IMR-90 (cell line): ENCODE measurements around the gene GSE1. TPM values are rescaled to one million over a fixed set of nuclear protein-coding genes. Genes with fewer than 3 reads are reported as not detected.
A peak's percentile ranks its signal among the peaks of the same experiment; 100 is the strongest.

Source experiments
- ATAC-seq: fragments of 200-7000 bp; cut with Tn5 transposase; 2 replicates; pipeline ENCODE4 v1.9.1; 2020; ENCODE audit warnings: low read depth, mild to moderate bottlenecking, moderate library complexity
- BruUV-seq: library from RNA; stranded (reverse); fragments of 400-500 nt; replicated peaks from 2 replicates; lab custom pipeline; 2021; lab: Mats Ljungman, UMichigan
- CTCF ChIA-PET: fragments of 300-600 bp; formaldehyde crosslinking; extraction: SDS; loops from one replicate; lab custom pipeline; 2021; ENCODE audit warnings: antibody characterized with exemption; lab: Yijun Ruan, JAX
- POLR2A ChIA-PET: fragments of 300-600 bp; sonication (Branson Sonifier 250); formaldehyde crosslinking; loops from one replicate; lab custom pipeline; 2022; ENCODE audit warnings: antibody characterized with exemption; ENCODE audit not compliant: unreplicated experiment; lab: Charles Lee
- DNase-seq: peaks from one replicate; pipeline ENCODE4 v3.0.0; 2013
- H2AFZ ChIP-seq: replicated peaks from 2 replicates; pipeline ENCODE3; 2013; ENCODE audit warnings: low read length, mild to moderate bottlenecking; ENCODE audit not compliant: poor library complexity
- H2AK5ac ChIP-seq: 2 replicates; pipeline ENCODE4 v1.6.1; 2013; ENCODE audit warnings: low read depth, low read length, inconsistent platforms
- H2AK9ac ChIP-seq: replicated peaks from 2 replicates; pipeline ENCODE3; 2013; ENCODE audit warnings: mild to moderate bottlenecking, low read depth, low read length, moderate library complexity; ENCODE audit not compliant: poor library complexity
- H2BK120ac ChIP-seq: 2 replicates; pipeline ENCODE4 v1.6.1; 2013; ENCODE audit warnings: low read depth, low read length, inconsistent platforms
- H2BK15ac ChIP-seq: 3 replicates; pipeline ENCODE4 v1.6.1; 2013; ENCODE audit warnings: low read depth, low read length, inconsistent platforms
- H2BK20ac ChIP-seq: 2 replicates; pipeline ENCODE4 v1.6.1; 2013; ENCODE audit warnings: low read depth, mild to moderate bottlenecking, inconsistent platforms, low read length, moderate library complexity
- H2BK5ac ChIP-seq: 2 replicates; pipeline ENCODE4 v1.6.1; 2013; ENCODE audit warnings: mild to moderate bottlenecking, low read depth, low read length, inconsistent platforms; ENCODE audit not compliant: poor library complexity, severe bottlenecking
- H3K14ac ChIP-seq: replicated peaks from 2 replicates; pipeline ENCODE4 v1.6.1; 2013; ENCODE audit warnings: low read depth, low read length, inconsistent platforms
- H3K18ac ChIP-seq: 2 replicates; pipeline ENCODE4 v1.6.1; 2013; ENCODE audit warnings: low read depth, low read length, control low read depth
- H3K23ac ChIP-seq: 2 replicates; pipeline ENCODE4 v1.6.1; 2013; ENCODE audit warnings: low read depth, low read length, inconsistent platforms
- H3K27ac ChIP-seq: 2 replicates; pipeline ENCODE4 v1.5.1; 2013; ENCODE audit warnings: mild to moderate bottlenecking, control low read depth, low read length; ENCODE audit not compliant: insufficient read depth
- H3K27me3 ChIP-seq: 2 replicates; pipeline ENCODE4 v1.6.1; 2013; ENCODE audit warnings: low read length; ENCODE audit not compliant: control insufficient read depth, insufficient read depth
- H3K36me3 ChIP-seq: 2 replicates; pipeline ENCODE4 v1.6.1; 2013; ENCODE audit warnings: low read length, mixed read lengths; ENCODE audit not compliant: control insufficient read depth, insufficient read depth
- H3K4ac ChIP-seq: 2 replicates; pipeline ENCODE4 v1.6.1; 2013; ENCODE audit warnings: low read depth, low read length, inconsistent platforms
- H3K4me1 ChIP-seq: 2 replicates; pipeline ENCODE4 v1.6.1; 2013; ENCODE audit warnings: low read length, mixed read lengths; ENCODE audit not compliant: control insufficient read depth, insufficient read depth
- H3K4me2 ChIP-seq: 2 replicates; pipeline ENCODE4 v1.6.1; 2013; ENCODE audit warnings: low read depth, mild to moderate bottlenecking, control low read depth, low read length, moderate library complexity
- H3K4me3 ChIP-seq: 2 replicates; pipeline ENCODE4 v1.5.1; 2013; ENCODE audit warnings: low read depth, mild to moderate bottlenecking, control low read depth, low read length, moderate library complexity; ENCODE audit not compliant: insufficient read depth
- H3K56ac ChIP-seq: 2 replicates; pipeline ENCODE4 v1.6.1; 2013; ENCODE audit warnings: low read length, inconsistent platforms; ENCODE audit not compliant: insufficient read depth; ENCODE audit errors: extremely low read depth
- H3K79me1 ChIP-seq, 2 experiments: 2 replicates each; pipeline ENCODE4 v1.6.1; 2013; ENCODE audit warnings: low read length in 2 of 2, inconsistent platforms in 1 of 2, low read depth in 1 of 2
- H3K9ac ChIP-seq: 2 replicates; pipeline ENCODE4 v1.6.1; 2013; ENCODE audit warnings: low read depth, low read length, control low read depth
- H3K9me1 ChIP-seq: 2 replicates; pipeline ENCODE4 v1.6.1; 2013; ENCODE audit warnings: low read length, inconsistent platforms; ENCODE audit not compliant: insufficient read depth
- H3K9me3 ChIP-seq: 2 replicates; pipeline ENCODE4 v1.6.1; 2013; ENCODE audit warnings: low read length; ENCODE audit not compliant: control insufficient read depth, insufficient read depth
- H4K20me1 ChIP-seq: 2 replicates; pipeline ENCODE4 v1.6.1; 2013; ENCODE audit warnings: low read length, inconsistent platforms; ENCODE audit not compliant: insufficient read depth
- H4K5ac ChIP-seq: 2 replicates; pipeline ENCODE4 v1.6.1; 2013; ENCODE audit warnings: mild to moderate bottlenecking, low read depth, low read length, control low read depth
- H4K8ac ChIP-seq, 2 experiments: 2 replicates each; pipeline ENCODE4 v1.6.1; 2013; ENCODE audit warnings: low read depth in 2 of 2, low read length in 2 of 2, control low read depth in 1 of 2, inconsistent platforms in 1 of 2
- H4K91ac ChIP-seq: 2 replicates; pipeline ENCODE4 v1.6.1; 2013; ENCODE audit warnings: low read depth, low read length, inconsistent platforms; ENCODE audit not compliant: insufficient read depth
- CHD1 ChIP-seq: IDR thresholded peaks from 2 replicates; pipeline ENCODE4 v1.6.1; 2012; ENCODE audit warnings: low read depth, low read length, improper control_type of control experiment
- CTCF ChIP-seq: conservative IDR thresholded peaks from 2 replicates; pipeline ENCODE4 v1.5.1; 2012; ENCODE audit warnings: mild to moderate bottlenecking, low read depth, low read length, improper control_type of control experiment
- WGBS, 2 experiments: methylation state at CpG; one replicate each; pipeline versions ENCODE4 v1.1.5 to v1.1.7; 2013; ENCODE audit warnings: missing lambda C conversion rate in 2 of 2; ENCODE audit not compliant: insufficient read length in 1 of 2; ENCODE audit errors: extremely low coverage in 2 of 2; 5-methylcytosine and 5-hydroxymethylcytosine counted together
- dilution Hi-C: fragments of 300-500 bp; cut with HindIII; formaldehyde crosslinking; loops from one replicate; pipeline ENCODE4 v1.14.3; 2018; ENCODE audit warnings: low sequenced_read_pairs; ENCODE audit not compliant: unreplicated experiment
- in situ Hi-C: fragments of 300-500 bp; cut with MboI; formaldehyde crosslinking; loops from 3 replicates; pipeline ENCODE4 v1.14.3; 2019; ENCODE audit warnings: low sequenced_read_pairs, inconsistent platforms, mixed read lengths
- intact Hi-C: fragments of 100-400 bp; cut with micrococcal nuclease; formaldehyde crosslinking; loops from 2 replicates; pipeline ENCODE4 v1.10.0; 2022
- polyA plus RNA-seq, 3 experiments: library from polyadenylated mRNA; depleted of rRNA; stranded (reverse); fragments of >200 nt; gene quantifications; 2 replicates each; pipeline ENCODE4 v1.2.3, GENCODE V29; 2012; ENCODE audit warnings: low replicate concordance in 1 of 3
- total RNA-seq: library from RNA; depleted of rRNA; stranded (reverse); fragments of >200 nt; gene quantifications from 2 replicates; pipeline ENCODE4 v1.2.3, GENCODE V29; 2012

Gene GSE1
- total and polyA plus RNA-seq, 2 of the 4 experiments (the other 2 are of a cell fraction): 14.9 to 25.5 TPM

DNA sequence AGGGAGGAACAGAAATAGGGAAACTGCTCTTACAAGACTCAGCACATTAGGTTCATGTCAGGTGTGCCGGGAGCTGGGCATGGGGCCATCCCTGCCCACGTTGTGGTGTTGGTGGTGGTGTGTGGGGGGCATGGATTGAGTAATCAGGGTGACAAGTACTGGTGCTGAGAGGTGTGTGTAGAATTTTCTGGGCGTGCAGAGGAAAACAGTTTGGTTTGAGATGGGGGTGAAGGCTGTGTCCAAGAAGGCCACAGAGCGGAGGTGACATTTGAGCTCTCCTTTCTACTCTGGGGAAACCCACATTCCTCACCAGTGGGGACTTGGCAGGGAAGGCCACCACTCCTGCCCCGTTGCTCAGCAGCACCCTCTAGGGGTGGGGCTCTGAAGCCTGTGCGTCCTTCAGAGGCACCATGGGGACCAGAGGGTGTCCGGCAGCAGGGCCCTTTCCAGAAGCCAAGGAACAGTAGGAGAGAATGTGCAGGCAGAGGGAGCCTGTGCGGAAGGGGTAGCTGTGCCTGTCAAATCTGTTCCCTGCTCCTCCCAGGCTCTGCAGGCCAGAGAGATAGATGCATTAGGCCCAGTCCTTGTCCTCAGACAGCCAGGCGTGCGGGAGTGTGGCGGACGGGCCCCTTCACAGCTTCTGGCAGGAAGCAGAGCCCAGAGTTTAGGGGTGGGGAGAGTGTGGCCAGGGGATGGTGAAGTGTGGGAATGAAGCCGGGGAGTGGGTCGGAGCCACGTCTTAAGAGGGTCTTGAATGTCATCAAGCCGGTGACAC lies 48.7 kb upstream of the GSE1 start:
- no peak for DNase-seq

More for the DNA sequence above, 48.7 kb upstream of the GSE1 start:
- Histone ChIP-seq H2AK5ac (no peak overlapping the region; the same call in 1 of the 2 replicates), H3K56ac (no peak overlapping the region), H4K5ac (no peak overlapping the region), H3K36me3 (no peaks in the 10 kb centered on the region), H3K9me1 (0 out of 2 replicates have a peak, but pooled peaks cover 12% of the 10 kb centered on the region), H3K4ac (0 out of 2 replicates have a peak overlapping the region, but pooled peaks have one; percentile 4), H2AK9ac (no peak overlapping the region), H2BK15ac (no peak overlapping the region), H4K8ac (no peak overlapping the region), H3K4me3 (no peak overlapping the region), H2BK5ac (no peak overlapping the region), H3K27ac (no peak overlapping the region), H3K4me1 (peaks cover 13% of the 10 kb centered on the region; the same call in 1 of the 2 replicates), H4K91ac (no peak overlapping the region), H3K23ac (no peak overlapping the region), H2BK120ac (no peak overlapping the region), H3K79me1 (peaks cover 23 to 88% of the 10 kb centered on the region in 2 experiments; a peak in 3 of 4 replicates), H3K9me3 (peaks cover 2% of the 10 kb centered on the region; the same call in 1 of the 2 replicates), H4K20me1 (peaks cover 92% of the 10 kb centered on the region), H3K14ac (no peak overlapping the region), H3K9ac (no peak overlapping the region), H3K4me2 (no peak overlapping the region), H3K27me3 (no peaks in the 10 kb centered on the region), H3K18ac (no peak overlapping the region), H2AFZ (peak overlapping the region; percentile 39), H2BK20ac (no peak overlapping the region)
- ATAC-seq: peak; percentile 8; the same call in 1 of the 2 replicates
- TF ChIP-seq CHD1 (no peak), CTCF (peak; percentile 47)
- ChIA-PET POLR2A (no interaction called here), CTCF (interaction anchor here (0.6 to 2.0 kb wide), 2 partner anchors 10 to 144 kb away, joined by 3 to 7 read pairs; no protein-coding TSS in a partner anchor)
- intact Hi-C loops (no loop called here), dilution Hi-C loops (no loop called here), in situ Hi-C loops (no loop called here)
- WGBS, 2 experiments: 93% methylated on average over 7 of the region's 16 CpGs; no CpG with 5 or more reads in 1 of the 2 experiments
- no TSS peak for BruUV-seq
